GM21360 (cell line): Measurements from ENCODE around the gene TRAK2.

Experiments used
- ATAC-seq: cut with Tn5 transposase; IDR thresholded peaks from one replicate; pipeline ENCODE4 v1.9.1; 2021; ENCODE audit warnings: mild to moderate bottlenecking, moderate library complexity; ENCODE audit not compliant: unreplicated experiment

TRAK2 gene

GRCh38 chr2:201363857-201364560 lies 87.2 kb downstream of the TRAK2 start:
- ATAC-seq: no peak

- ATAC-seq: no peak
Observed at GRCh38 chr2:201362396-201362795, 88.9 kb downstream of the TRAK2 start.

GRCh38 chr2:201361078-201361733 lies 90.1 kb downstream of the TRAK2 start:
- no peak for ATAC-seq

GRCh38 chr2:201360256-201360655 lies 91.0 kb downstream of the TRAK2 start:
- no peak for ATAC-seq

- ATAC-seq: no peak
Observed at GRCh38 chr2:201358684-201359083, 92.6 kb downstream of the TRAK2 start.

GRCh38 chr2:201357221-201357620 lies 94.0 kb downstream of the TRAK2 start, which contains the start of gene FLACC1:
Gene FLACC1, minus strand, starts transcription at chr2:201357345. Its CDS starts 5,941 bp downstream, at chr2:201351404.
- no peak for ATAC-seq

- no peak for ATAC-seq
Observed at GRCh38 chr2:201353116-201353515, 98.1 kb downstream of the TRAK2 start.

- no peak for ATAC-seq
Observed at GRCh38 chr2:201350879-201351278, 100.4 kb downstream of the TRAK2 start.

GRCh38 chr2:201349601-201350000 lies 101.7 kb downstream of the TRAK2 start:
- no peak for ATAC-seq

GRCh38 chr2:201348758-201349157 lies 102.5 kb downstream of the TRAK2 start:
- ATAC-seq: no peak

GRCh38 chr2:201347138-201347537 lies 104.1 kb downstream of the TRAK2 start:
- ATAC-seq: no peak

- no peak for ATAC-seq
Observed at GRCh38 chr2:201345625-201346213, 105.5 kb downstream of the TRAK2 start.

GRCh38 chr2:201344663-201345366 lies 106.4 kb downstream of the TRAK2 start:
- no peak for ATAC-seq

- no peak for ATAC-seq
Observed at GRCh38 chr2:201343559-201343958, 107.7 kb downstream of the TRAK2 start.

- no peak for ATAC-seq
Observed at GRCh38 chr2:201342923-201343322, 108.3 kb downstream of the TRAK2 start.

- ATAC-seq: no peak
Observed at GRCh38 chr2:201329409-201329808, 121.8 kb downstream of the TRAK2 start.

GRCh38 chr2:201327678-201328077 lies 123.6 kb downstream of the TRAK2 start:
- no peak for ATAC-seq
